Measurements from ENCODE around the gene TEX14.
"Not testable (repeated sequence)": the region's sequence is repeated elsewhere in the genome, so short reads cannot be mapped to it uniquely, and the experiment has no call there.

The TEX14 gene

DNA sequence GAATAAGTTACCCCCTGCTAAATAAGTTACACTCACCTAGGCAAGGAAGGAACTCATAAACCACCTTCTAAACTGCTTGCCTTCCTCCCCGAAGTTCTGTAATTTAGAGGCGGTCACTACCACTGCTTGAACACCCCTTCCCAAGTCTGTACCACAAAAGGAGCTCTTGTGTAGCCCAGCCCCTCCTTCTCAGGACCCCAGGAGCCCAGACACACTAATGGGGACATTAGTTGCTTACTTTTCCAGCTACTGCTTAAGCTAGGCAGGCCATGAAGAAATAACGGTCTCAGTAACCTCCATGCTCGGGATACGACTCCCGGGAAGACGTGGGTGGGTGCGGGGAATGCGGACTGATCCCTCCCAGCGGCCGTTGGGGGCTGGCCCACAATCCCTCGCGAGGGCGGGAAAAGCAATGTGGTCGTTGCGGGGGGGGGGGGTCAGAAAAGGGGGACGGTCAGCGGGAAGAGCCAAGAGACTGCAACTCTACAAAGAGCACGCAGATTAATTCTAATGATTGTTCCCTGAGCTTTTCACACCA lies at the start of gene TEX14:
TSS of gene TEX14 (minus strand) at position 345 of the 538 bp plus-strand sequence. CDS start 40,044 bp downstream, outside the sequence.
- DNase-seq: no peak

GRCh38 chr17:58741121-58741625 lies 49.3 kb upstream of the TEX14 start:
- no peak for DNase-seq

- no peak for DNase-seq
Measured at GRCh38 chr17:58734811-58735210, 43.0 kb upstream of the TEX14 start.

DNA sequence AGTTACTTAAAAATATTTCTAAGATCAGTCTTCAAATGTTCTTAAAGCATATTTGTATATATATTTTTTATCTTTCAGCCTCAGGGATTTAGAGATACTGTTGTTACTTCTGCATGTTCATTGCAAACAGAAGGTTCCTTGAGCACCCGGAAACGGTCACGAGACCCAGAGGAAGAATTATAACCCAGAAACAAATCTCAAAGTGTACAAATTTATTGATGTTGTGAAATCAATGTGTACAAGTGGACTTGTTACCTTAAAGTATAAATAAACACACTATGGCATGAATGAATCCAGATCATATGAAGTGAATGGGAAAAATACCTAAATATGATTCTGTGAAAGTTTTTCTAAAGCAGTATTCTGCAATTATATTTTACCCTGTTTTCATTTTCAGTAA lies 42.2 kb upstream of the TEX14 start:
- no peak for DNase-seq

- no peak for DNase-seq
Measured at GRCh38 chr17:58730937-58731336, 39.1 kb upstream of the TEX14 start.

DNA sequence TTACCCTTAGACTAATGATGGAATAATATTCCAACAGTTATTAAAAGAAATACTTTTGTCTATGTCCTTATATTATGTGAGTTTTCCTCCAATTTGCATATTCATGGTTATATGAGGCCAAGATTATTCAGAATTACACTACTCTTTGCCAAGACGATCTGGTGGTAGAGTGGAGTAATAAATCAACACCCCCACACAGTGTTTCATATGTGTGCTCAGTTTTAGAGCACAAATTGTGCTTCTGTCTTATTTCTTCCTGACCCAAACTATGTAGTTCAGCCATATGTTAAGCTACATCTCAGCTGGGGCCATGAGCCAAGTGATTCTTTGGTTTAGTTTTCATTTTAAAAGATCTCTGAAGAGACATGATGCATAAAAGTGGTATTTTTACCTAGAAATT lies 37.0 kb upstream of the TEX14 start:
- DNase-seq: no peak

- no peak for DNase-seq
Measured at GRCh38 chr17:58722696-58723095, 30.9 kb upstream of the TEX14 start.

GRCh38 chr17:58722274-58722673 lies 30.4 kb upstream of the TEX14 start:
- DNase-seq: no peak

GRCh38 chr17:58710948-58711552 lies 19.2 kb upstream of the TEX14 start:
- DNase-seq: peak; percentile 38

DNA sequence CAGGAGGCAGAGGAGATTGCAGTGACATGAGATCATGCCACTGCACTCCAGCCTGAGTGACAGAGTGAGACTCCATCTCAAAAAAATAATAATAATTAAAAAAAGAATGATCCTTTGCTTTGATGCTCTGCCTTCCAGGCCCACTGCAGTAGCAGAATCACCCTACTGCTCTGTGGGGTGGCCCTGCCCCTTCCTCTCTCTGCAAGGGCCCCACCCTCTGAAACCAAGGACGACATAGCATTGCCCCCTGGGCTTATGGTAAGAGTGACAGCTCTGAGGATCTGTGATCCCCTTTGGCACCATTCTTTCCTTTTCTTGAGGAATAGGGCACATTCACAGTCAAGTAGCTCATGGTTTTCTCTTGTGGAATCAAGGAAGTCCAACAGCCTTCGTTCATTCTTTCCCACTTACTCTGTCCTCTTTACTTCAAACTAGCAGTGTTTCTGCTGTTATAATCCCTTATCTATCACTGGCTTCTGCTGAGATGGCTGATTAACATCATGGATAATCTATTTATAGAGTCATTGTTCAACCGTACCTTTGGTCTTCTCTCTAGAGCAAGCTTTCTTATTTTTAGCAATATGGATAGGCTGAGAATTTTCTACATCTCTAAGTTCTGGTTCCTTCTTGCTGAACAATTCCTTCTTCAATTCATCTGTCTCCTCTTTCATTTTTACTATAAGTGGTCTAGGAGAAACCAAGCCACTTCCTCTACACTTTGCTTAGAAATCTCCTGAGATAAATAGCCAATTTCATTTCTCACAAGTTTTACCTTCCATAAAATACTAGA lies 14.7 kb upstream of the TEX14 start:
- DNase-seq: no peak

GRCh38 chr17:58703916-58704286 lies 12.1 kb upstream of the TEX14 start:
- DNase-seq: no peak

- DNase-seq: no peak
Measured at GRCh38 chr17:58703137-58703915, 11.5 kb upstream of the TEX14 start.

GRCh38 chr17:58702708-58703107 lies 10.9 kb upstream of the TEX14 start:
- DNase-seq: no peak

DNA sequence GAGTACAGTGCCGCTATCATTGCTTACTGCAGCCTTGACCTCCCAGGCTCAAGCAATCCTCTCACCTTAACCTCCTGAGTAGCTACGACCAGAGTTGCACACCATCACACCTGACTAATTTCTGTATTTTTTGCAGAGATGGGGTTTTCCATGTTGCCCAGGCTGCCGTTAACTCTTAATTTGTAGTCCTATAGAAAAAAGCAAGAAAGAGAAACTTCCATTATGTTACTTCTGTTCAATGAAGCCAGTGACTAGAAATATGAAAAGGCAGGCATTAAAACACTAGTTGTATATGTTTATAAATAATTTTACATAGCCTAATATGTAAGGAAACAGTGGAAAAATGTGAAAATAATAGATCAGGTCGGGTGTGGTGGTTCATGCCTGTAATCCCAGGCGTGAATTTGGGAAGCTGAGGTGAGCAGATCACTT lies 10.2 kb upstream of the TEX14 start:
- DNase-seq: no peak

GRCh38 chr17:58699771-58700170 lies 7.9 kb upstream of the TEX14 start:
- no peak for DNase-seq

GRCh38 chr17:58694826-58695225 lies 3.0 kb upstream of the TEX14 start:
- no peak for DNase-seq

GRCh38 chr17:58694302-58694701 lies 2.5 kb upstream of the TEX14 start:
- no peak for DNase-seq

- DNase-seq: no peak
Measured at GRCh38 chr17:58693751-58694150, 1.9 kb upstream of the TEX14 start.

- DNase-seq: no peak
Measured at GRCh38 chr17:58693208-58693607, 1.4 kb upstream of the TEX14 start.

GRCh38 chr17:58692239-58693055 lies 602 bp upstream of the TEX14 start, which contains the start of gene RAD51C:
RAD51C (plus strand) TSS chr17:58692602; CDS start chr17:58692644, 42 bp downstream.
- DNase-seq: peak; percentile 59

DNA sequence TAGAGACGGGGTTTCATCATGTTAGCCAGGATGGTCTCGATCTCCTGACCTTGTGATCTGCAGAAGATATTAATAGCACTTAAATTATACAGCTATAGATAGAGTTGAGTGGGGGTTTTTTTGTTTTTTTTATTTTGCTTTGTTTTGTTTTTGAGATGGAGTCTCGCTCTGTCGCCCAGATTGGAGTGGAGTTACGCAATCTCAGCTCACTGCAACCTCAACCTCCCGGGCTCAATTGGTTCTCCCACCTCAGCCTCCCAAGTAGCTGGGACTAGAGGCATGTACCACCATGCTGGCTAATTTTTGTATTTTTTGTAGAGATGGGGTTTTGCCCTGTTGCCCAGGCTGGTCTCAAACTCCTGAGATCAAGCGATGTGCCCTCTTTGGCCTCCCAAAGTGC lies 1.8 kb downstream of the TEX14 start:
- not testable (repeated sequence) for DNase-seq

DNA sequence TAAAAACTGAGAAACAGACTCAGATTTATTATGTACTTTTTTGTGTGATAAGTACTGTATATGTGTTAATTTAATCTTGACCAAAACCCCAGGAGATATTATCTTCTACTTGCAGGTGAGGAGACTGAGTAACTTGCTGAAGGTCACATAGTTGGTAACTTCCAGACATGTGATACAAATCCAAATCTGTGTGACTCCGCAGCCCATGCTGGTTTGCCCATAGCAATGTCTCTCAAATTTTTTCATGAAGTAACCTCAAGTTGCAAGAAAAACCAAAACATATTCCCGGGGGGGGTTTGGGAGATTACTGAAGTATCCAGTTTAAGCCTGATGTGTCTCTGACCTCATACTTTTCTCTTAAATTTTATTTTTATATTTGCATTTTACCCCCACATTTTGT lies 3.3 kb downstream of the TEX14 start:
- DNase-seq: no peak

Measured in DMS 273 treated with DMSO at 0.1 percent for 48 hours (cell line).